Neural cell (in vitro differentiated cells): Measurements from ENCODE around the gene FCGR3B. TPM values are rescaled to one million over a fixed set of nuclear protein-coding genes. Genes with fewer than 3 reads are reported as not detected.
"Not testable (repeated sequence)": the region's sequence is repeated elsewhere in the genome, so short reads cannot be mapped to it uniquely, and the experiment has no call there.

Experiments
- H2AFZ ChIP-seq: fragments of 200-600, 300-800 bp; sonication (generic), shearing (Covaris generic); 2 replicates; pipeline ENCODE4 v1.6.0; 2014; ENCODE audit warnings: low read depth, mild to moderate bottlenecking, antibody characterized with exemption, low read length, moderate library complexity
- H3F3A ChIP-seq: fragments of 200-600 bp; shearing (Covaris generic); 2 replicates; pipeline ENCODE4 v1.6.1; 2016; ENCODE audit warnings: mild to moderate bottlenecking, moderate library complexity, mixed read lengths, antibody characterized with exemption, low read length; ENCODE audit not compliant: insufficient read depth, poor library complexity, severe bottlenecking
- H3K27ac ChIP-seq: fragments of 200-600, 300-800 bp; sonication (generic), shearing (Covaris generic); 2 replicates; pipeline ENCODE4 v1.5.1; 2014; ENCODE audit warnings: mild to moderate bottlenecking, low read length, moderate library complexity
- H3K27me3 ChIP-seq: fragments of 300-800, 200-600 bp; sonication (generic), shearing (Covaris generic); 2 replicates; pipeline ENCODE4 v1.6.0; 2014; ENCODE audit warnings: mild to moderate bottlenecking, low read depth, low read length, moderate library complexity; ENCODE audit not compliant: insufficient read depth
- H3K36me3 ChIP-seq: fragments of 300-800, 200-600 bp; sonication (generic), shearing (Covaris generic); 2 replicates; pipeline ENCODE4 v1.5.1; 2014; ENCODE audit warnings: mild to moderate bottlenecking, antibody characterized with exemption, low read length, moderate library complexity; ENCODE audit not compliant: insufficient read depth
- H3K4me2 ChIP-seq: fragments of 300-800, 200-600 bp; sonication (generic), shearing (Covaris generic); 2 replicates; pipeline ENCODE4 v1.6.0; 2014; ENCODE audit warnings: mild to moderate bottlenecking, low read length
- H3K4me3 ChIP-seq: fragments of 300-800, 200-600 bp; sonication (generic), shearing (Covaris generic); 2 replicates; pipeline ENCODE4 v1.5.1; 2014; ENCODE audit warnings: mild to moderate bottlenecking, low read length, moderate library complexity
- H3K79me2 ChIP-seq: fragments of 200-600 bp; shearing (Covaris generic); replicated peaks from 2 replicates; pipeline ENCODE4 v1.6.0; 2014; ENCODE audit warnings: mild to moderate bottlenecking, low read length, moderate library complexity; ENCODE audit not compliant: insufficient read depth
- H3K9ac ChIP-seq: fragments of 300-800, 200-600 bp; sonication (generic), shearing (Covaris generic); 2 replicates; pipeline ENCODE4 v1.6.1; 2016; ENCODE audit warnings: mild to moderate bottlenecking, low read length, mixed read lengths
- H3K9me2 ChIP-seq: fragments of 200-600 bp; shearing (Covaris generic); 2 replicates; pipeline ENCODE4 v1.6.1; 2016; ENCODE audit warnings: mild to moderate bottlenecking, low read length, mixed read lengths; ENCODE audit not compliant: insufficient read depth
- H3K9me3 ChIP-seq: fragments of 200-600, 300-800 bp; sonication (generic), shearing (Covaris generic); 2 replicates; pipeline ENCODE4 v1.6.1; 2016; ENCODE audit warnings: mild to moderate bottlenecking, mixed run types, low read length, moderate library complexity, mixed read lengths
- H4K20me1 ChIP-seq: fragments of 200-600 bp; shearing (Covaris generic); 2 replicates; pipeline ENCODE4 v1.6.1; 2016; ENCODE audit warnings: mild to moderate bottlenecking, mixed run types; ENCODE audit not compliant: insufficient read depth
- polyA plus RNA-seq: library from polyadenylated mRNA; depleted of rRNA; stranded (reverse); fragments of >200 nt; gene quantifications from 2 replicates; pipeline ENCODE4 v1.2.3, GENCODE V29; 2014

FCGR3B gene
- polyA plus RNA-seq, 1 donor from 2014 or later, result not detected

DNA sequence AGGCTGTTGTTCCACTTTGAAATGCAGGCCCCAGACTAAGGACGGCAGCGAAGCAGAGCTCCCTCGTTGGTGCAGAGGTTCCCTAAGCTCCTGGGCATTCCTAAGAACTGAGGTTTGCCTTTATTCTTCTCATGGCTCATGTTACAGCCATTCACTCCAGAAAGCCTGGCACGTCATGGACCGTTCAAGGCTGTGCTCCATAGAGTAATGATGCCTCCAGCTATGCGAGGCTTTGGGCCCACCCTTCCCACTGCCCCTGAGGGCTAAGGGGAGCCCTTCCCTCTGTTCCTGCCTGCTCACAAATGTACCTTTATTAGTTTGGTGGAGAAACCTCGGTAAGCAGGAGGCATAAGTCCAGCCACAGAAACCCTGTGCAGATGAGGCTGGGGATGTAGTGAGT is 42.5 kb upstream of the FCGR3B start:
- not testable (repeated sequence) for H3K4me2 ChIP-seq, H4K20me1 ChIP-seq, H2AFZ ChIP-seq, H3F3A ChIP-seq, H3K9me3 ChIP-seq, H3K79me2 ChIP-seq, H3K27me3 ChIP-seq, H3K9me2 ChIP-seq, H3K4me3 ChIP-seq, H3K36me3 ChIP-seq, H3K9ac ChIP-seq, H3K27ac ChIP-seq

DNA sequence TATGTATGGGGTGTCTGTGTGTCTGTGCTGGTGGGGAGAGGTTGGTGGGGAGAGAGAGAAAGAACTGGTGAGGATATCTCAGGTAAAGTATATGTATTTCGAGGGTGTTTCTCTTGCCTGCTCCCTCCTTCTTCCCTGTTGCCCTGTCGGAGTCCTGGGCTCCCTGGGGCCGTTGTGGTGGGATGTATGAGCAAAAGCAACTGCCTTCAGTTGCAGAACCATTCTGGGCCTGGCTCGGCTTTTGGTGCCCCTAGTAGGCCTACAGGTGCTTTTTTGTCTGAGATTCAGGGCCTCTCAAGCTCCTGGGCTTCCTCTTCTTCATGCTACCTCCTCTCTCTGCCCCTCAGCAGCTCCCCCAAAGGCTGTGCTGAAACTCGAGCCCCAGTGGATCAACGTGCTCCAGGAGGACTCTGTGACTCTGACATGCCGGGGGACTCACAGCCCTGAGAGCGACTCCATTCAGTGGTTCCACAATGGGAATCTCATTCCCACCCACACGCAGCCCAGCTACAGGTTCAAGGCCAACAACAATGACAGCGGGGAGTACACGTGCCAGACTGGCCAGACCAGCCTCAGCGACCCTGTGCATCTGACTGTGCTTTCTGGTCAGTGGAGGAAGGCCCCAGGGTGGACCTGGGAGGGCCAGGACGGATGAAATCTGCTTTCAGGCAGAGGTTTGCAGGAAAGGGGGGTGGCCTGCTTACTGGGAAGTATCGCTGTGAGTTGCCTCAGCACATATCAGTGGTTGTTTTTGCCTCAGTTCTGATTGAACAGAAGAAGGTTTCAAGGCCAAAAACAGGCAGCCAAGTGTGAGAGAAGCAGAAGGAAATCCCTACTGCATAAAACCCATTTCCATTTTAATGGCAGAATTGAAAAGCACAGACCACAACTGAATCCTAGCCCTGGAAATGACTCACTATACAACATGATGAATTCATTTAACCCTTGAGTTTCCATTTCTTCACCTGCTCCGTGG is 40.4 kb upstream of the FCGR3B start:
- not testable (repeated sequence) for H3K4me2 ChIP-seq, H3K79me2 ChIP-seq, H3K9me2 ChIP-seq, H3F3A ChIP-seq, H3K36me3 ChIP-seq, H3K9me3 ChIP-seq, H3K27me3 ChIP-seq, H2AFZ ChIP-seq, H3K4me3 ChIP-seq, H3K9ac ChIP-seq, H3K27ac ChIP-seq, H4K20me1 ChIP-seq

DNA sequence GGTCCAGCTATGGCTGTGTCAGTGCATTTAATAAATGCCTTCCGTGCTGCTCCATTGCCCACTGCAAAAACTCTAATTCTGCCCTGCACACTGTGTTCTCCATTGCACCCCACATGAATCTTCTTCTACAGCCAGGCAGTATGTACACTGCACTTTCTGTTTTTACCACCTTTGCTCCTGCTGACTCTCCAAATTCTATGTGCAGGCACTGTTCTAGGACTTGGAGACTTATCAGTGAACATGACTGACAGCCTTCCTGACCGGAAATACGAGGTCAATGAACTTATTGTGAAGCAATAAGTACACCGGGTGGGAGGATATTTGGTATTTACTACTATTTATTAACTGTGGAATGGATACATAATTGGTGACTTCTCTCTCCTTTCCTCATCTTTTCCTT is 33.7 kb upstream of the FCGR3B start:
- H3F3A ChIP-seq, H3K9me3 ChIP-seq, H3K27ac ChIP-seq, H3K4me3 ChIP-seq, H3K79me2 ChIP-seq, H3K36me3 ChIP-seq, H4K20me1 ChIP-seq, H3K9ac ChIP-seq, H3K9me2 ChIP-seq, H3K27me3 ChIP-seq, H3K4me2 ChIP-seq, H2AFZ ChIP-seq: not testable (repeated sequence)

DNA sequence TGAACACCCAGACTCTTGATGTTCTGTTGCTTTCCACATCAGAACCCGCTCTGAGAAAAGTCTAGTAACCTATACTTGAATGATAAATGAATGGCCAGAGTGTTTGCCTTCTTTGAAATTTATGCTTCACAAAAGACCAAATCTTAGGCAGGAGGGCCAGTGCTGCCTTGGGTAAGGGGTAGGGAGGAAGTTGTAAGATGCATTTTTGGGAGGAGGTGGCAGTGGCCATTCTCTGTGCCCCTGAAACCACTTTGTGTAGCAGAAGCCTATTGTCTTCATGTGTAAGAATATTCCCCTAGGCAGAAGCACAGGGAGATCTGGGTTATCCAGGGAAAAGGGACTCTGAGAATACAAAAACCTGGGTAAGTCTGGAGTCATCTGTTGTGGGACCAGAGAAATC is 32.6 kb upstream of the FCGR3B start:
- not testable (repeated sequence) for H2AFZ ChIP-seq, H3F3A ChIP-seq, H3K79me2 ChIP-seq, H3K27me3 ChIP-seq, H3K36me3 ChIP-seq, H3K9ac ChIP-seq, H4K20me1 ChIP-seq, H3K9me2 ChIP-seq, H3K4me3 ChIP-seq, H3K27ac ChIP-seq, H3K4me2 ChIP-seq, H3K9me3 ChIP-seq

DNA sequence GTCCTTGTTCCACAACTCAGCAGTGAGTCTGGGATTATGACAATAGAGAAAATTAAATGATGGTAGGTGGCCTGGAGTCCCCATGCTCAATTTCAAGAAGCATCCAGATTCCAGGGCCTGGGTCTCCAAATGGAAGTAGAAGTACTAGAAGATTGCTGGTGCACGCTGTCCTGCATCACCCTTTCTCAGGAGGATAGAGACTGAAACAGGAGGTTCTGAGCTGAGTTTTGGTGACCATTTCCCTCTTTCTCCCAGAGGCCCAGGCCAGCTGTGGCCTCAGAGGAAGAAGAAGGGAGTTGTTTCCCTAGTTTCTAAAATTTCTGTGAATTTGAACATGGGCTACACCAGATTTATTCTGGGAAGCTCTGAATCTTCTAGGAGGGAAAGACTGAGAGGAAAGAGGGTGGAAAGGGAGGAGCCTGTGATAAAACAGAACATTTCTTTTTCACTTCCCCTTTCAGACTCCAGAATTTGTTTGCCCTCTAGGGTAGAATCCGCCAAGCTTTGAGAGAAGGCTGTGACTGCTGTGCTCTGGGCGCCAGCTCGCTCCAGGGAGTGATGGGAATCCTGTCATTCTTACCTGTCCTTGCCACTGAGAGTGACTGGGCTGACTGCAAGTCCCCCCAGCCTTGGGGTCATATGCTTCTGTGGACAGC is 31.8 kb upstream of the FCGR3B start, which contains the start of gene FCGR2B:
TSS of gene FCGR2B (plus strand) at position 460 of the 656 bp plus-strand sequence. CDS start at position 559, 99 bp downstream.
- not testable (repeated sequence) for H3K4me3 ChIP-seq, H3K4me2 ChIP-seq

DNA sequence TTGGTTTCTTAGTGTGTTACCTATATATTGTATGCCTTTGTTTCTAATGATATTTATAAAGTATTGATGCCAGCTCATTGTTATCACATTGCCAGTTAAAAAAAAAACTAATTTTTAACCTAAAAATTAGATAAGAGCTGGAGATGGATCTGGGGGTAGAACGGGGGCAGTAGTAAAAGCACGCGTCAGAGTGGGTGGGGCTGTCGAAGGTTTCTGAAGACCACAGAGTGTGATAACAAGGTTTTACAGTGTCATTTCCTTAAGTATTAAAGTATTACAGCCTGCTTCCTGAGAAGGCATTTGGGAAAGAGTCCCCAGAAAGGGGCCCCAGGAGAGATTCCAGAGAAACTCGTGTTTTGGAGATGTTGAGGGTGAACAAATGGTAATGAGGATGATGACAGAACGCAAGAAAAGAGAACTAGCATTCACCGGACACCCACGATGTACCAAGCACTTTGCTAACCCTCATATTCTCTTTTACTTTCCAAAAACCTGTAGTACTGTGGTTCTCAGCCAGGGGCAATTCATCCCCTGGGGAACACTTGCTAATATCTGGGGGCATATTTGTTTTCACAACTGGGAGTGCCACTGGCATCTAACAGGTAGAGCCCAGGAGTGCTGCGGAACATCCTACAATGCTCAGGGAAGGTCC is 30.8 kb upstream of the FCGR3B start:
- not testable (repeated sequence) for H2AFZ ChIP-seq, H3K9me3 ChIP-seq, H3K9me2 ChIP-seq, H3K27ac ChIP-seq, H4K20me1 ChIP-seq, H3F3A ChIP-seq, H3K9ac ChIP-seq, H3K4me3 ChIP-seq, H3K79me2 ChIP-seq, H3K36me3 ChIP-seq, H3K4me2 ChIP-seq, H3K27me3 ChIP-seq

More for the DNA sequence above, 31.8 kb upstream of the FCGR3B start, which contains the start of gene FCGR2B:
- H3K9me2 ChIP-seq, H4K20me1 ChIP-seq, H3K79me2 ChIP-seq, H3K27me3 ChIP-seq, H3F3A ChIP-seq, H3K9me3 ChIP-seq, H2AFZ ChIP-seq, H3K27ac ChIP-seq, H3K36me3 ChIP-seq, H3K9ac ChIP-seq: not testable (repeated sequence)

DNA sequence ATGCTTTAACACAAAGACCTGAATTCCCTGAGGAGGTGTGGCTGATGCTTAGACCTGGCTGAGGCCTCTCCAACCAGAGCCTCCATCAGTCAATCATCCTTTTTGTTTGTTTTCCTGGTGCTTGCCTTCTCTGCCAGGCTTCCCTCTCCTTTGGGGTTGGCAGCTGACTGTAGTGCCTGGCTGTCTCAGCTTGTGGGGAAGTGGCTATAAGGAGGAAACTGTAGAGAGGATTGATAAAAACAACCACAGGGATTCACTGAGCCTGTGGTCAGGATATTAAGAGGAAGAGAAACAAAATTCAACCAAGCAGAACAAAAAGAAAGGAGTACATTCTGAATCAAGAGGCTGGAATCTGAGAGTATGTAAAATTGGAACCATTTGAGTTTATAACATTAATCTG is 27.5 kb upstream of the FCGR3B start:
- not testable (repeated sequence) for H2AFZ ChIP-seq, H3K4me2 ChIP-seq, H3K9me3 ChIP-seq, H3K27me3 ChIP-seq, H3K9ac ChIP-seq, H3K9me2 ChIP-seq, H4K20me1 ChIP-seq, H3K27ac ChIP-seq, H3K79me2 ChIP-seq, H3K36me3 ChIP-seq, H3F3A ChIP-seq, H3K4me3 ChIP-seq
